Mammary epithelial cell (primary cell): ENCODE results near the gene CDS2.

ENCODE experiments used
- CTCF ChIP-seq, 2 donors: IDR thresholded peaks in 1 of 2; conservative IDR thresholded peaks in 1 of 2; 2 replicates each; pipeline ENCODE4 v1.5.1; 2011 to 2012; ENCODE audit warnings: inconsistent platforms in 2 of 2, low read length in 2 of 2, mild to moderate bottlenecking in 2 of 2, control low read depth in 1 of 2, low read depth in 1 of 2; ENCODE audit not compliant: insufficient read depth in 1 of 2; ENCODE audit errors: extremely low read depth in 1 of 2
- EZH2 ChIP-seq: IDR thresholded peaks from 2 replicates; pipeline ENCODE4 v1.6.1; 2012; ENCODE audit warnings: low read length, inconsistent platforms, borderline replicate concordance

- no peak for TF ChIP-seq CTCF (conservative IDR thresholded peaks at IDR 0.05 in 1 of 2, IDR thresholded peaks at IDR 0.05 in 1 of 2; ENCODE audit: extremely low read depth in 1 of 2, insufficient read depth in 1 of 2, low read depth in 1 of 2, low read length in 2 of 2)
- no peak for TF ChIP-seq EZH2
These were observed 76.6 kb downstream of the CDS2 start for GRCh38 chr20:5203380-5203779.
